ENCODE results near the gene PCSK7.
"Not testable (repeated sequence)": the region's sequence is repeated elsewhere in the genome, so short reads cannot be mapped to it uniquely, and the experiment has no call there.

The PCSK7 gene

GRCh38 chr11:117187799-117188481, 43.9 kb downstream of the PCSK7 start:
- no peak overlapping the region for H3K4me3 ChIP-seq (ENCODE audit: low read depth, low read length)
- no peak for TF ChIP-seq CTCF (IDR thresholded peaks at IDR 0.05; ENCODE audit: borderline replicate concordance, insufficient read depth, low read depth, low read length)

- H3K4me3 ChIP-seq (ENCODE audit: low read depth, low read length): no peak overlapping the region
- TF ChIP-seq CTCF (IDR thresholded peaks at IDR 0.05; ENCODE audit: borderline replicate concordance, insufficient read depth, low read depth, low read length): no peak
These were observed 44.5 kb downstream of the PCSK7 start for GRCh38 chr11:117187428-117187798.

GRCh38 chr11:117187007-117187406, 44.9 kb downstream of the PCSK7 start:
- TF ChIP-seq CTCF (IDR thresholded peaks at IDR 0.05; ENCODE audit: borderline replicate concordance, insufficient read depth, low read depth, low read length): no peak
- no peak overlapping the region for H3K4me3 ChIP-seq (ENCODE audit: low read depth, low read length)

GRCh38 chr11:117186431-117186761, 45.5 kb downstream of the PCSK7 start:
- H3K4me3 ChIP-seq (ENCODE audit: low read depth, low read length): no peak overlapping the region
- TF ChIP-seq CTCF (IDR thresholded peaks at IDR 0.05; ENCODE audit: borderline replicate concordance, insufficient read depth, low read depth, low read length): no peak

- H3K4me3 ChIP-seq (ENCODE audit: low read depth, low read length): no peak overlapping the region
- no peak for TF ChIP-seq CTCF (IDR thresholded peaks at IDR 0.05; ENCODE audit: borderline replicate concordance, insufficient read depth, low read depth, low read length)
These were observed 46.0 kb downstream of the PCSK7 start for GRCh38 chr11:117185736-117186430.

- no peak overlapping the region for H3K4me3 ChIP-seq (ENCODE audit: low read depth, low read length)
- no peak for TF ChIP-seq CTCF (IDR thresholded peaks at IDR 0.05; ENCODE audit: borderline replicate concordance, insufficient read depth, low read depth, low read length)
These were observed 48.0 kb downstream of the PCSK7 start for GRCh38 chr11:117183724-117184349.

GRCh38 chr11:117183178-117183577, 48.7 kb downstream of the PCSK7 start:
- H3K4me3 ChIP-seq (ENCODE audit: low read depth, low read length): not testable (repeated sequence)

All from GM12875 (cell line).